ENCODE measurements around the gene NSG1. TPM values are rescaled to one million over a fixed set of nuclear protein-coding genes. Genes with fewer than 3 reads are reported as not detected.

Gene NSG1
- total RNA-seq, 2 experiments from 2014 or later: 4.1 to 5.3 TPM

DNA sequence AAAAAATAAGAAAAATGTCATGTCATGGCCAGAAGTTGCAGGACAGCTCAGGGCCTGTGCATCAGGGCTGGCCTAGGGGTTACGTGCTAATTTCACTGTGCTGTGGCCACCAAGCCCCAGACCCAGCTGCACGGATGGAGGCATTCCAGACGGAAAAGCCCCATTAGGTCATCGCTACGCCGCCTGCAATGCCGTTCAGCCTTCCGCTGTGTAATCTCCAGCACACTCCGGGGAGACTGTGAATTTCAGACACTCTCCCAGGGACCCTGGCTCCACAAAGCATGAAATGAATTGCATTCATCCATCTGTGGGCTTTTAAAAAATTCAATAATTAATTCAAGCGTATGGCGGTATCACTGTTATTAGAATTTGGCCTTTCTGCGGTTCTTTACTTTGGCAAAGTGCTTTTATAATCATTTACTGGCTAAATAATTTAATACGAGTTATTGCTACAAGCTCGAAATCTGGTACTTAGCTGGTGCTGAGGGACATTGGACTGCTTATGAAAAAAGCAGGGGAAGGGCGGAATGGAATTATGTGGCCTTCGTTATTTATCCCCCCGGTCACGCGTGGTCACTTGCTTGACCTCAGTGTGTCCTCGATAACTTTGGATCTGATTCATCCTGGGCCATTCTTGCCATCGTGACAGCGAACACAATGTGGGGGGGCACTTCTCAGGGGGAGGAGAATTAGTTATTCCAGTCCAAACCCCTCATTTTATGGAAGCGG is 9.0 kb upstream of the NSG1 start:
- intact Hi-C loops (cut with DNase I, micrococcal nuclease): no loop called here
- peaks cover 4% of the 10 kb centered on the region for H3K27me3 Mint-ChIP-seq
- CTCF ChIA-PET: interaction anchor here (0.7 kb wide), 1 partner anchor 291 kb away, joined by 4 read pairs; no protein-coding TSS in a partner anchor
- POLR2A ChIA-PET: no interaction called here
- H3K36me3 Mint-ChIP-seq (ENCODE audit: low read depth): no peaks in the 10 kb centered on the region
- H3K4me1 Mint-ChIP-seq: no peaks in the 10 kb centered on the region
- DNase-seq (no peak), ATAC-seq (no peak)
- peaks cover 6% of the 10 kb centered on the region for H3K9me3 Mint-ChIP-seq (ENCODE audit: low read depth)
- H3K27ac Mint-ChIP-seq: no peak overlapping the region
- no peak overlapping the region for H3K4me3 Mint-ChIP-seq

DNA sequence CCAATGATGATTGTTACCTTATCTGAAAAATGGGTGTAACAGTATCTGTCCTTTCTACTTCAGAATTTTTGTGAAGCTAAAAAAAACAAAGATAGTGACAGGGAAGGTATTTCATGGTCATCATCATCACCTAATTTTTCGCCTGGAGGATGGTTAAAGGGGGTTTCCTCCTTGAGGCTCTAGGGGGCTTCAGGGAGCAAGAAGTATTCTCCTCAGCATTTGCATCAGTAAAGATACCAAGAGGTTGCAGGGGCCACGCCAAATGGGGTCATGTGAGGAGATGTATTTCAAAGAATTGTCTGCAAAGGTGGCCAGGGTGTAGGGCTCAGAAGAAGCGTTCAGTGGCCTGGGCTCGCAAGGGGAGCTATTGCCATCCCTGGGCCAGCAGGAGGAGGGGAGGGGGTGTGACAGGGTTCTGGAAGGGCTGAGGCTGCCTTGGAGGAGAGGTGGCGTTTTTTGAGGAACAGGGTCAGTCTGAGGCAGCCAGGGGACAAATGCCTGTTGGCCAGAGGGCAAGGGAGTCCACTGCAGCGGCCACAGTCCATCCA is 7.3 kb upstream of the NSG1 start:
- ATAC-seq: no peak
- Mint-ChIP-seq H3K27me3 (peaks cover 11% of the 10 kb centered on the region), H3K27ac (no peak overlapping the region), H3K36me3 (ENCODE audit: low read depth) (no peaks in the 10 kb centered on the region), H3K4me3 (no peak overlapping the region), H3K4me1 (no peaks in the 10 kb centered on the region), H3K9me3 (ENCODE audit: low read depth) (peaks cover 3% of the 10 kb centered on the region)
- no peak for DNase-seq
- ChIA-PET POLR2A (no interaction called here), CTCF (interaction anchor here (0.5 kb wide), 1 partner anchor 54 kb away, joined by 3 read pairs; no protein-coding TSS in a partner anchor)
- intact Hi-C loops (cut with DNase I, micrococcal nuclease): loop anchor here in 1 of 2 experiments (10.0 kb wide), 1 partner anchor 485 kb away; no protein-coding TSS in a partner anchor

DNA sequence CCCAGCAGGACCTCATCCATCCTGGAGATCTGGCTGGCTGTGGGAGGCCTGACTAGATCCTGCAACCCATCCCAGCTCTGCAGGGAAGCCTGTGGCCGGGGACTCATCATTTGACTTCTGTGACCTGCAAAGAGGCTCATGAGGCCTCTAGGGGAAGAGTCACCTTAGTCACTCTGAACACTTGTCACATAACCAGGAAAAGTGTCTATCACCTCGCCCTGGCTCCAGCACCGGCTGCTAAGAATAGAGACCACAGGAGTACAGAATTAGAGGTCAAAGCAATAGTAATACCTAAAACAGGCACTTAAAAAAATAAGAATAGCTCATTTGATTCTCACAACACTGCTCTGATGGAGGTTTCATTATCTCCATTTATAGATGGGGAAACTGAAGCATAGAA is 3.8 kb upstream of the NSG1 start:
- Mint-ChIP-seq H3K36me3 (ENCODE audit: low read depth) (no peaks in the 10 kb centered on the region), H3K9me3 (ENCODE audit: low read depth) (no peaks in the 10 kb centered on the region), H3K4me1 (peaks cover 5% of the 10 kb centered on the region), H3K4me3 (no peak overlapping the region), H3K27ac (no peak overlapping the region), H3K27me3 (peaks cover 21% of the 10 kb centered on the region)
- ATAC-seq (no peak), DNase-seq (no peak)
- POLR2A ChIA-PET: no interaction called here
- CTCF ChIA-PET: no interaction called here
- intact Hi-C loops (cut with DNase I, micrococcal nuclease): loop anchor here in 1 of 2 experiments (10.0 kb wide), 1 partner anchor 482 kb away; no protein-coding TSS in a partner anchor

DNA sequence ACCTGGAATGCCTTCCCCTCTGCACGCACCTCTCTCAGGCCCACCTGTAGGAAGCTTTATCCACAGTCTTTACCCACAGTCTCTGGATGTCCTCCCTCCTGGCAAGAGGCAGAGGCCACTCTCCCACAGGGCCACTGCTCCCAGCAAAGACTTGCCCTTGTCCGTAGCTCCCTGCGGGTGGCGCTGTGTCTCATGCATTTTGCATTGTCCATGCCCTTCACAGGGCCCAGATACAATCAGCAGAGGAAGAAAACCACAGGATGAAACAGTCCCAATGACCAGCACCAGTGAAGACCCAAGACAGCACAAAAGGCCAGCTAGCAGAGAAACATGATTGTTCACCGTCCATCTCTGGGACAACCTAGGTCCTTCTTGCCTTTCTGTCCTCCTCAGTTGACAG is 2.1 kb upstream of the NSG1 start:
- intact Hi-C loops (cut with DNase I, micrococcal nuclease): loop anchor here in 1 of 2 experiments (1.0 to 10.0 kb wide), 2 partner anchors 45 to 480 kb away; no protein-coding TSS in a partner anchor
- ChIA-PET POLR2A (no interaction called here), CTCF (interaction anchor here (0.7 to 1.6 kb wide), 4 partner anchors 11 to 39 kb away, joined by 4 to 5 read pairs (median 4); no protein-coding TSS in a partner anchor)
- DNase-seq: peak; percentile 65
- no peak overlapping the region for H3K27ac Mint-ChIP-seq
- H3K4me1 Mint-ChIP-seq: peaks cover 8% of the 10 kb centered on the region
- no peak for ATAC-seq
- H3K36me3 Mint-ChIP-seq (ENCODE audit: low read depth): no peaks in the 10 kb centered on the region
- H3K9me3 Mint-ChIP-seq (ENCODE audit: low read depth): no peaks in the 10 kb centered on the region
- H3K27me3 Mint-ChIP-seq: peaks cover 24% of the 10 kb centered on the region
- peak overlapping the region; percentile 1 for H3K4me3 Mint-ChIP-seq

- H3K4me3 Mint-ChIP-seq: peak overlapping the region; percentile 73
- CTCF ChIA-PET: no interaction called here
- H3K9me3 Mint-ChIP-seq (ENCODE audit: low read depth): no peaks in the 10 kb centered on the region
- POLR2A ChIA-PET: no interaction called here
- intact Hi-C loops (cut with DNase I, micrococcal nuclease): loop anchor here in 1 of 2 experiments (10.0 kb wide), 1 partner anchor 479 kb away; no protein-coding TSS in a partner anchor
- DNase-seq: no peak
- H3K4me1 Mint-ChIP-seq: peaks cover 8% of the 10 kb centered on the region
- ATAC-seq: no peak
- H3K36me3 Mint-ChIP-seq (ENCODE audit: low read depth): no peaks in the 10 kb centered on the region
- H3K27ac Mint-ChIP-seq: no peak overlapping the region
- H3K27me3 Mint-ChIP-seq: peaks cover 24% of the 10 kb centered on the region
These were observed 1.1 kb upstream of the NSG1 start for GRCh38 chr4:4385729-4386295.

- Mint-ChIP-seq H3K4me1 (peaks cover 8% of the 10 kb centered on the region), H3K27ac (no peak overlapping the region), H3K9me3 (ENCODE audit: low read depth) (no peaks in the 10 kb centered on the region), H3K27me3 (peaks cover 22% of the 10 kb centered on the region), H3K36me3 (ENCODE audit: low read depth) (no peaks in the 10 kb centered on the region), H3K4me3 (peak overlapping the region; percentile 73)
- DNase-seq: peak; percentile 64
- peak; percentile 72 for ATAC-seq
- ChIA-PET POLR2A (no interaction called here), CTCF (no interaction called here)
- intact Hi-C loops (cut with DNase I, micrococcal nuclease): loop anchor here in 1 of 2 experiments (10.0 kb wide), 1 partner anchor 478 kb away; no protein-coding TSS in a partner anchor
These were observed 586 bp upstream of the NSG1 start for GRCh38 chr4:4386296-4386735.

DNA sequence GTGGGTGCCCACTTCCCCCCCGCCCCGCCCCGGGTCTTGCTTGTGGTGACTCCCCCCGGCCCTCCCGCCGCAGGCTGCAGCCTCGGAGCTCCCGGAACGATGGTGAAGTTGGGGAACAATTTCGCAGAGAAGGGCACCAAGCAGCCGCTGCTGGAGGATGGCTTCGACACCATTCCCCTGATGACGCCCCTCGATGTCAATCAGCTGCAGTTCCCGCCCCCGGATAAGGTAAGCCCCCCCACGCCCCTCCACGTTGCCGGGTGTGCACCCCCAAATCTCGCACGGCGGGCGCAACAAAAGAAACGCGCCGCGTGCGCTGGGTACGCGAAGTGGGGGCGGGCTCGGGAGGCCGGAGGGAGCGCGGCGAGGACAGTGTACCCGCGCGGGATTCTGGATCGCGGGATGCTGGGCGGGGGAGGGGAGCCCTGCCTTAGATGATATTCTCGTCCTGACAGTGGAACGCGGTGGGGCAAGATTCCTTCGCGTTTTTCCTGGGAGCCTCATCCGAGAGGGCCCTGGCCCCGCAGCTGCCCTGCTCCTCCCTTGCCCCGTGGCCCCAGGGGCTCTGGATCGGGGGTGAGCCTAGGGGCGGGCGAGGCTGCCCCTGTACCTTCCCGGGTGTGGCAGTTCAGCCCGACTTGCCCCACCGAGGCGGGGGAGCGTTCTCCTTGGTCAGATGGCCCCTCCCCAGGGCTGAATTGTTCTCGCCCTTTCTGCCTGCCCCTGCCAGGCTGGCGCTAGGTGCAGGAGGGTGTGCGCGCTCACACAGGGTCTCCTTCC is 819 bp downstream of the NSG1 start:
- Mint-ChIP-seq H3K27me3 (peaks cover 20% of the 10 kb centered on the region), H3K9me3 (ENCODE audit: low read depth) (no peaks in the 10 kb centered on the region), H3K36me3 (ENCODE audit: low read depth) (no peaks in the 10 kb centered on the region), H3K27ac (no peak overlapping the region), H3K4me1 (peaks cover 8% of the 10 kb centered on the region), H3K4me3 (peak overlapping the region; percentile 59)
- peak; percentile 30 for DNase-seq
- intact Hi-C loops (cut with DNase I, micrococcal nuclease): loop anchor here in 1 of 2 experiments (1.0 to 10.0 kb wide), 2 partner anchors 188 to 477 kb away; no protein-coding TSS in a partner anchor
- ChIA-PET CTCF (no interaction called here), POLR2A (no interaction called here)
- no peak for ATAC-seq

- POLR2A ChIA-PET: no interaction called here
- Mint-ChIP-seq H3K27ac (no peak overlapping the region), H3K4me3 (peak overlapping the region; percentile 59), H3K9me3 (ENCODE audit: low read depth) (no peaks in the 10 kb centered on the region), H3K27me3 (peaks cover 20% of the 10 kb centered on the region), H3K36me3 (ENCODE audit: low read depth) (no peaks in the 10 kb centered on the region), H3K4me1 (peaks cover 8% of the 10 kb centered on the region)
- CTCF ChIA-PET: no interaction called here
- ATAC-seq: no peak
- intact Hi-C loops (cut with DNase I, micrococcal nuclease): loop anchor here in 1 of 2 experiments (10.0 kb wide), 1 partner anchor 476 kb away; no protein-coding TSS in a partner anchor
- no peak for DNase-seq
These were observed 1.4 kb downstream of the NSG1 start for GRCh38 chr4:4388311-4388790.

DNA sequence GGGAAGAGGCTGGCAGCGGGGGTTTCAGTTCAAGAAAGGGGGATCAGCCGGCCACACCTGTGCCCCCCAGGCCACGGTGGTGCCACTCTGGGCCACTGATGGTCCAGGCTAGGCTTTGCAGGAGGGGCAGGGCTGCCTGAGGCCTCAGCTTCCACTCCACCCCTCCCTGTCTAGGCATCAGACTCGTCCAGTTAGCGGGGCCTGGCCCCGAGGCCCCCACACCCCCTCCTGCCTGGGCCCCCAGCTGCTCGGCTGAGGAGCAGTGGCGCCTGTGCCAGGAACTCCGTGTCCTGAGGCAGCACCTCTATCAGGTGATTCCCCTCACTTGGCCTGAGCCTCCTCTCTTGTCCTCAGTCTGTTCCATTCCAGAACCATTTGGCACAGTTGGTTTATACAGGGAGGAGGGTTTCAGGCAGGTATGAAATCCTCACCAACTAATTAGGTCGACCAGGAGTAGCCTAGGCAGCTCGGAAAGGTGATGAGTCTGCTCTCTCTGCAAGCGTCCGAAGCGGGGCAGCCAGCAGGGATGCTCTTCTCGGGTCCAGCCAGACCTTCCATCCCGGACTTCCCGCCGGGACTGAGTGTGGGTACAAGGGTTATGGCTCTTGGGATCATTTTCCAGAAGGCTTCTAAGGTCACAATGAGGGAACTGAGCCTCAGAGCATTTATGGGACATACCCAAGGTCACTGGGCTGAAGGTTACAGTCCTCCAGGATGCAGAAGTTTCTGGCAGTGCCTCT is 2.1 kb downstream of the NSG1 start:
- DNase-seq: no peak
- peaks cover 8% of the 10 kb centered on the region for H3K4me1 Mint-ChIP-seq
- H3K36me3 Mint-ChIP-seq (ENCODE audit: low read depth): no peaks in the 10 kb centered on the region
- peaks cover 19% of the 10 kb centered on the region for H3K27me3 Mint-ChIP-seq
- POLR2A ChIA-PET: no interaction called here
- ATAC-seq: no peak
- H3K27ac Mint-ChIP-seq: no peak overlapping the region
- CTCF ChIA-PET: no interaction called here
- H3K4me3 Mint-ChIP-seq: no peak overlapping the region
- intact Hi-C loops (cut with DNase I, micrococcal nuclease): loop anchor here in 1 of 2 experiments (10.0 kb wide), 1 partner anchor 476 kb away; no protein-coding TSS in a partner anchor
- no peaks in the 10 kb centered on the region for H3K9me3 Mint-ChIP-seq (ENCODE audit: low read depth)

- Mint-ChIP-seq H3K27ac (no peak overlapping the region), H3K9me3 (ENCODE audit: low read depth) (no peaks in the 10 kb centered on the region), H3K4me3 (no peak overlapping the region), H3K27me3 (peaks cover 10% of the 10 kb centered on the region), H3K36me3 (ENCODE audit: low read depth) (no peaks in the 10 kb centered on the region), H3K4me1 (peaks cover 8% of the 10 kb centered on the region)
- intact Hi-C loops (cut with DNase I, micrococcal nuclease): no loop called here
- ChIA-PET CTCF (interaction anchor here (0.6 kb wide), 1 partner anchor 41 kb away, joined by 3 read pairs; no protein-coding TSS in a partner anchor), POLR2A (no interaction called here)
- no peak for ATAC-seq
- DNase-seq: no peak
These were observed 3.1 kb downstream of the NSG1 start for GRCh38 chr4:4390046-4390445.
